LNCaP clone FGC (cell line): ENCODE results near the gene ZDHHC16.

Source experiments
- DNase-seq: peaks from one replicate; pipeline ENCODE4 v3.0.0-alpha.2; 2011; ENCODE audit warnings: low read depth
- H3K4me3 ChIP-seq: 2 replicates; pipeline ENCODE4 v1.5.1; 2011; ENCODE audit warnings: mild to moderate bottlenecking, low read depth, low read length, control low read depth
- TF ChIP-seq, protein P1 (sequence below): IDR thresholded peaks from 2 replicates; pipeline ENCODE4 v1.5.1; 2012; ENCODE audit warnings: mild to moderate bottlenecking; ENCODE audit not compliant: control insufficient read depth, insufficient read depth; ENCODE audit errors: extremely low read depth

The ZDHHC16 gene

DNA sequence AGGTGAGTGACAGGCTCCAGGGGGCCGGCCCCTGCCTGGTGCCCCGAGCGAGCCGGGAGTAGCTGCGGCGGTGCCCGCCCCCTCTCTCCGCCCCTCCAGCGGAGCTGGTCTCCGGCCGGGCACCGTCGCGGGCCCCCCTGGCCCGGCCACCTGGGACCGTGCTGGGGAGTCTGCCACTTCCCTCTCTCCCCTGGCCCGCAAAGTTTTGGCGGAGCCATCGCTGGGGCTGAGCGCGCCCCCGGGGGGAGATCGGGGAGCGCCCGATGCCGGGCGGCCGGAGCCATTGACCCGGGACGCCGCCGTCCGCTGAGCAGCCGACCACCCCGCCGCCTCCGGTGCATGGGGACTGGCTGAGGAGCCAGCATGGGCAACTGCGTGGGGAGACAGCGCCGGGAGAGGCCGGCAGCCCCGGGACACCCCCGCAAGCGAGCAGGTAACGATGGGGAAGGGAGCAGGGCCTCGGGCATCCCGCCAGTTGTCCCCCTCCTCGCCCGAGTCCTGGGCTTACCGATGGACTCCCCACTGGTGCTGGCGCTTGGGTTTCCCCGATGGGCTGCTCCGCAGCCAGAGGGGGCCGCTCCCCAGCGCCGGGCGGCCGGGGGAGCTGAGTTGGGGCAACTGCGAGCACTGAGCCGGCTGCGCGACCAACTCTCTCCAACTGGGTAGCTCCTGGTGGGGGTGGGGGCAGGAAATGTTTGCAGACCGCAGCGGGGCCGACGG, 53.0 kb downstream of the ZDHHC16 start, which contains the start of gene UBTD1:
Gene UBTD1 (plus strand): TSS at position 84 of the 720 bp plus-strand sequence. CDS start 280 bp downstream, at position 364.
- peak within 1 kb of the TSS; percentile 100 for H3K4me3 ChIP-seq
- DNase-seq = no peak
- TF ChIP-seq, protein P1, sequence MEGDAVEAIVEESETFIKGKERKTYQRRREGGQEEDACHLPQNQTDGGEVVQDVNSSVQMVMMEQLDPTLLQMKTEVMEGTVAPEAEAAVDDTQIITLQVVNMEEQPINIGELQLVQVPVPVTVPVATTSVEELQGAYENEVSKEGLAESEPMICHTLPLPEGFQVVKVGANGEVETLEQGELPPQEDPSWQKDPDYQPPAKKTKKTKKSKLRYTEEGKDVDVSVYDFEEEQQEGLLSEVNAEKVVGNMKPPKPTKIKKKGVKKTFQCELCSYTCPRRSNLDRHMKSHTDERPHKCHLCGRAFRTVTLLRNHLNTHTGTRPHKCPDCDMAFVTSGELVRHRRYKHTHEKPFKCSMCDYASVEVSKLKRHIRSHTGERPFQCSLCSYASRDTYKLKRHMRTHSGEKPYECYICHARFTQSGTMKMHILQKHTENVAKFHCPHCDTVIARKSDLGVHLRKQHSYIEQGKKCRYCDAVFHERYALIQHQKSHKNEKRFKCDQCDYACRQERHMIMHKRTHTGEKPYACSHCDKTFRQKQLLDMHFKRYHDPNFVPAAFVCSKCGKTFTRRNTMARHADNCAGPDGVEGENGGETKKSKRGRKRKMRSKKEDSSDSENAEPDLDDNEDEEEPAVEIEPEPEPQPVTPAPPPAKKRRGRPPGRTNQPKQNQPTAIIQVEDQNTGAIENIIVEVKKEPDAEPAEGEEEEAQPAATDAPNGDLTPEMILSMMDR = no peak

DNA sequence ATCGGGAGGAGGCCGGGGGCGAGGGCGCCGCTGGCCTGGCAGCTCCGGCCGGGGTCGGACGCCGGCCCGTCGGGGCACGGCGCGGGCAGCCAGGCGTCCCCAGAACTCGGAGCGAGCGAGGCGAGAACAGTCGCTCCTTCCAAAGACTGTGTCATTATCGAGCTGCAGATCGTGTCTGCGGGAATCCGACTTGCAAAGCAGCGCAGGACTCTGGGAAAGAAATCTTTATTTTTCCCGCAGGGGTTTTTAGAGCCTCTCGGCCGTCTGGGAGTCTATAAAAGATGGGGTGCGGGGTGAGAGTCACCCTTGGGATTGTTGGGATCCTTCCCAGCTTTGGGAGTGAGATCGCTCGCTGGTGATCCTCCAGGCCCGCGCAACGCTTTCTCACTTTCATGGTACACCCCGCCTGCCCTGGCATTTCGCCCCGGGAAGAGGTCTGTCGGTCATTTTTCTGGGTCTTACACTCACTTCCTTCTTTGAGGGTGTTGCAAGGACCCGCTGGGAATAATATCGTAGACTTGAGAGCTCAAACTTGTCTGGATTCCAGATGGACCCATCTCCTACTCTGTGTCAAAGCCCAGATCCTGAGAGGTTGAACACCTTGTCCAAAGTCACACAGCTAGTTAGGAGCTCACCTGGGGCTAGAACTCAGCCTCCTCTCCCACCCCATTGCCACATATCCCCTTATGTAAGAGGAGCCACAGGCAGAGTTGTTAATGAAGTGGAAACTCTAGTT, 53.8 kb downstream of the ZDHHC16 start:
- TF ChIP-seq, protein P1 = no peak
- no peak for DNase-seq

DNA sequence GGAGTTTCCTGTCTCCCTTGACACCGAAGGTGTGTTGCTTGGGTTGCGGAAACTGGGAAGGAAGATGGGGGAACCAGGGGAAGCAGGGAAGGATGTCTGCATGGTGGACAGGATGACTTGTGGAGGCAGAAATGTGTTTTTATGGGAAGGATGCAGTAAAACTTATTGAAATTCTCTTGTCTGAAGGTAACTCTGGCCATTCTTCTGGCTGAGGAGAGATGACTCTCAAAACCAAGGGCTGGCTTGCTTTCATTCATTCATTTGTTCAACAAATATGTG, 54.3 kb downstream of the ZDHHC16 start:
- no peak overlapping the region for H3K4me3 ChIP-seq
- TF ChIP-seq, protein P1 = no peak
- DNase-seq = no peak

More for the DNA sequence above, 53.8 kb downstream of the ZDHHC16 start:
- peak overlapping the region; percentile 100 for H3K4me3 ChIP-seq

DNA sequence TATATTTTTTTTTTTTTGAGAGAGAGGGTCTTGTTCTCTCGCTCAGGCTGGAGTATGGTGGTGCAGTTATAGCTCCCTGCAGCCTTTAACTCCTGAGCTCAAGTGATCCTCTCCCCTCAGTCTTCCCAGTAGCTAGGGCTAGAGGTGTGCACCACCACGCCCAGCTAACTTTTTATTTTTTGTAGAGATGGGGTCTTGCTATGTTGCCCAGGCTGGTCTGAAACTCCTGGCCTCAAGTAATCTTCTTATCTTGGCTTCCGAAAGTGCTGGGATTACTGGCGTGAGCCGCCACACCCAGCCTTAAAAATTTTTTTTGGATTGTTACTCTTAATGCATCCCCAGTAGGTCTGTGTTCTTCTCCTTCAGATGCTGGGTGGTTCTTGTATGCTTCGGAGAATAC, 56.9 kb downstream of the ZDHHC16 start:
- TF ChIP-seq, protein P1 = no peak
- no peak for DNase-seq
- H3K4me3 ChIP-seq = no peak overlapping the region

DNA sequence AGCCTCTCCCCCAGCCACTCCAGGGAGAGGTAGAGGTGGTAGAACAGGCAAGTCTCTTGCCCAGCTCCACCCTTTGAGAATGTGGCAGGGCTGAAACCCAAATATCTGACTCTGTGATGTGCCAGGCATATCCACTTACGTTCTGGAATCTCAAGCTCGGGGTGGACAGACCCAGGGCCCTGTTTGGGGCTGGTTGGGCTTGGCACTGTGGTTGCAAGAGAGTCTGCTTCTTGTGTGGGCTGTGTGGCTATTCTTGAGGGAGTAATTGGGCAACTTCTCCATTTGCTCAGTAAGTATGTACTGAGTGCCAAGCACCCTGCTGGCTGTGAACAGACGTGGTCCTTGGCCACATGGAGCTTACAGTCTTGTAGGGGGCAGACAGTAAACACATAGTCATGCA, 57.4 kb downstream of the ZDHHC16 start:
- TF ChIP-seq, protein P1 = no peak
- H3K4me3 ChIP-seq = no peak overlapping the region
- DNase-seq = no peak

DNA sequence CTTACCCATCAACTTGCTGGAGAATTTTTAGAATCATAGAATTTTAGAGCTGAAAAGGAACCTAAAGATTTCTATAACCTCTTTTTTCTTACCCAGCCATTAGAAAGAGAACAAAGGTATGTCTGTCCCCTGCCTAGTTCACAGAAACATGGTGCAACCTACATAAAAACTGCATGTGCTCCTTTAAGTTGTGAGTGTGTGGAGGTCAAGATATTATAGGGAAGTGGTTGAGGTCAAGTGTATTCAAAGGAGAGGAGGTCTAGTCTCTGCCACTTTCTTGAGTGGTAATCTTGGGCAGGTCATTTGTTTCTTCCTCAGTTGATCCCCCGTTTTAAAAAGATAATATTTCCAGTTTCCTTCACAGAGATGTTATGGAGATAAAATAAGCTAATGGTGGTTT, 59.2 kb downstream of the ZDHHC16 start:
- H3K4me3 ChIP-seq = no peak overlapping the region
- no peak for DNase-seq
- TF ChIP-seq, protein P1 = no peak
